Smooth muscle cell (in vitro differentiated cells): ENCODE data around the gene POU6F2. TPM values are rescaled to one million over a fixed set of nuclear protein-coding genes. Genes with fewer than 3 reads are reported as not detected.

Source experiments
- DNase-seq: peaks from one replicate; lab custom pipeline; 2025; ENCODE audit not compliant: unreplicated experiment; lab: John Stamatoyannopoulos, UW
- H2AFZ ChIP-seq: fragments of 200-600 bp; sonication (generic); 2 replicates; pipeline ENCODE4 v1.6.0; 2016; ENCODE audit warnings: antibody characterized with exemption, low read depth, mild to moderate bottlenecking
- H3F3A ChIP-seq: fragments of 200-600 bp; sonication (generic); 2 replicates; pipeline ENCODE4 v1.6.0; 2017; ENCODE audit warnings: antibody characterized with exemption, low read depth
- H3K27ac ChIP-seq: fragments of 200-600 bp; sonication (generic); 2 replicates; pipeline ENCODE4 v1.5.1; 2016; ENCODE audit warnings: low read depth, mild to moderate bottlenecking
- H3K27me3 ChIP-seq: fragments of 200-600 bp; sonication (generic); 2 replicates; pipeline ENCODE4 v1.6.1; 2016; ENCODE audit warnings: low read depth, mild to moderate bottlenecking
- H3K36me3 ChIP-seq: fragments of 200-600 bp; sonication (generic); 2 replicates; pipeline ENCODE4 v1.5.1; 2016; ENCODE audit warnings: low read depth
- H3K4me1 ChIP-seq: fragments of 200-600 bp; sonication (generic); 2 replicates; pipeline ENCODE4 v1.5.1; 2016; ENCODE audit warnings: low read depth
- H3K4me2 ChIP-seq: fragments of 200-600 bp; sonication (generic); 2 replicates; pipeline ENCODE4 v1.6.0; 2016; ENCODE audit warnings: mild to moderate bottlenecking
- H3K4me3 ChIP-seq: fragments of 200-600 bp; sonication (generic); 2 replicates; pipeline ENCODE4 v1.5.1; 2016; ENCODE audit warnings: mild to moderate bottlenecking
- H3K79me2 ChIP-seq: fragments of 200-600 bp; sonication (generic); 2 replicates; pipeline ENCODE4 v1.6.0; 2016; ENCODE audit warnings: low read depth, mild to moderate bottlenecking
- H3K9ac ChIP-seq: fragments of 200-600 bp; sonication (generic); 2 replicates; pipeline ENCODE4 v1.6.0; 2016; ENCODE audit warnings: low read depth
- H3K9me3 ChIP-seq: fragments of 200-600 bp; sonication (generic); replicated peaks from 2 replicates; pipeline ENCODE4 v1.5.1; 2016; ENCODE audit warnings: low read depth
- H4K20me1 ChIP-seq: fragments of 200-600 bp; sonication (generic); 2 replicates; pipeline ENCODE4 v1.6.0; 2016; ENCODE audit warnings: low read depth
- CTCF ChIP-seq: fragments of 200-600 bp; sonication (generic); IDR thresholded peaks from 2 replicates; pipeline ENCODE4 v1.5.1; 2017; ENCODE audit warnings: borderline replicate concordance, mild to moderate bottlenecking, antibody characterized with exemption; ENCODE audit not compliant: insufficient read depth, poor library complexity, severe bottlenecking
- WGBS: methylation state at CpG from one replicate; pipeline ENCODE4 v1.1.7; 2016; ENCODE audit warnings: low lambda C conversion rate; 5-methylcytosine and 5-hydroxymethylcytosine counted together
- polyA plus RNA-seq: library from polyadenylated mRNA; unstranded; fragments of >200 nt; fragmentation: Nextera tagmentation; extraction: Ambion mirVana; gene quantifications from 2 replicates; pipeline ENCODE4 v1.2.1, GENCODE V29; 2016
- total RNA-seq: library from RNA; depleted of rRNA; stranded (reverse); fragments of >200 nt; gene quantifications from 2 replicates; pipeline ENCODE4 v1.2.3, GENCODE V29; 2014

The POU6F2 gene
- total and polyA plus RNA-seq, 2 experiments from 2014 or later, result 1.2 TPM

DNA sequence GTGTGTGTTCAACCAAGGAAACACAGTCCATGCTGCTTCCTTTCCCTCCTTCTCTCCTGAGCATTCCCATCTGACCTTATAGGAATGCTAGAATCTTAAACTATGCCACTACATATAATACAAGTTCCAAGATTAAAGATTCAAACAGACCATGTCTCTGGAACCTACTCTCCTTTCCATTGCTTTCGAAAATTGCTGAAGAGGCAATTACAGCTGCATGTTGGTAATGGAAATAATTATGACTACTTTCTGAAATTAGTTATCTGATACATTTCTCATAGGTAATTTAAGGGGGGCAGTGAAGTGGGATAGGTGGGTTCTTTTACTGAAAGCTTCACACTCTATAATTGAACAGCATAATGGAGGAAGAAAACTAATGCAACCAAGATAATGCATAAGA lies 302.6 kb downstream of the POU6F2 start:
- Histone ChIP-seq H3K27me3 (peaks cover 14% of the 10 kb centered on the region), H4K20me1 (no peaks in the 10 kb centered on the region), H3K4me1 (no peaks in the 10 kb centered on the region), H3K4me3 (no peak overlapping the region), H3K27ac (no peak overlapping the region), H3K9ac (no peak overlapping the region), H2AFZ (no peak overlapping the region), H3K79me2 (no peaks in the 10 kb centered on the region), H3K4me2 (no peak overlapping the region), H3K9me3 (no peaks in the 10 kb centered on the region), H3F3A (peaks cover 5% of the 10 kb centered on the region), H3K36me3 (no peaks in the 10 kb centered on the region)
- WGBS, result 48% methylated on average over 1 of the region's 1 CpG
- DNase-seq, result no peak
- TF ChIP-seq CTCF, result no peak

GRCh38 chr7:39285256-39285655 lies 307.5 kb downstream of the POU6F2 start:
- TF ChIP-seq CTCF, result no peak
- peaks cover 14% of the 10 kb centered on the region for H3K27me3 ChIP-seq
- no peak overlapping the region for H3K9ac ChIP-seq
- no peak overlapping the region for H3K4me3 ChIP-seq
- H4K20me1 ChIP-seq, result no peaks in the 10 kb centered on the region
- DNase-seq, result no peak
- H2AFZ ChIP-seq, result no peak overlapping the region
- no peaks in the 10 kb centered on the region for H3K4me1 ChIP-seq
- no peaks in the 10 kb centered on the region for H3K79me2 ChIP-seq
- no peaks in the 10 kb centered on the region for H3K36me3 ChIP-seq
- H3K4me2 ChIP-seq, result no peak overlapping the region
- H3K27ac ChIP-seq, result no peak overlapping the region
- WGBS, result 52% methylated on average over 2 of the region's 2 CpGs
- peaks cover 5% of the 10 kb centered on the region for H3F3A ChIP-seq
- no peaks in the 10 kb centered on the region for H3K9me3 ChIP-seq

DNA sequence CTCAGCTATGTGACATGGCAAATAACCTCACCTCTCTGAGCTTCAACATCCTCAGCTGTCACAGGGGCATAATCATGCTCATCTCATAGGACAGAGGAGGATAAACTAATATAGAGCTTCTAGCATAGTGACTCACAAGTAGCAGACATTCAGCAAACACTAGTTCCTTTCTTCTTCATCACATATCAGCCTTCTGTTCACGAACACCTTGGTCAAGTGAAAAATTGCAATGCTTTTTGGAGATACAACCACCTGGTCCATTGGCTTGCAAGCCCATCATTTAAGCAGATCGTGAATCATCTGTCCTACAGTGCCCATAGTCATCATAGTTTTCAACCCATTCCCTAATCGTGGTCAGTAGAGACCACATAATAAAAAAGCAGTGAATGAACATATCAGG lies 310.6 kb downstream of the POU6F2 start:
- Histone ChIP-seq H4K20me1 (no peaks in the 10 kb centered on the region), H3K79me2 (no peaks in the 10 kb centered on the region), H3K9ac (no peak overlapping the region)

More for the DNA sequence above, 310.6 kb downstream of the POU6F2 start:
- H2AFZ ChIP-seq, result no peak overlapping the region
- 91% methylated on average over 3 of the region's 3 CpGs for WGBS
- DNase-seq, result no peak
- H3F3A ChIP-seq, result peaks cover 5% of the 10 kb centered on the region
- H3K4me1 ChIP-seq, result no peaks in the 10 kb centered on the region
- no peaks in the 10 kb centered on the region for H3K9me3 ChIP-seq
- TF ChIP-seq CTCF, result no peak
- no peak overlapping the region for H3K27ac ChIP-seq
- H3K27me3 ChIP-seq, result peaks cover 15% of the 10 kb centered on the region
- no peak overlapping the region for H3K4me2 ChIP-seq
- no peak overlapping the region for H3K4me3 ChIP-seq
- H3K36me3 ChIP-seq, result no peaks in the 10 kb centered on the region
